ENCODE data around the gene OR56B1. TPM values are rescaled to one million over a fixed set of nuclear protein-coding genes. Genes with fewer than 3 reads are reported as not detected.

The OR56B1 gene
- total and polyA plus RNA-seq, 2 of the 13 experiments (the other 11 are each of a cell fraction or from before 2014, with no cell fraction given): not detected

- POLR2A ChIA-PET: no interaction called here
Measured at GRCh38 chr11:5767056-5767455, 30.8 kb downstream of the OR56B1 start.

DNA sequence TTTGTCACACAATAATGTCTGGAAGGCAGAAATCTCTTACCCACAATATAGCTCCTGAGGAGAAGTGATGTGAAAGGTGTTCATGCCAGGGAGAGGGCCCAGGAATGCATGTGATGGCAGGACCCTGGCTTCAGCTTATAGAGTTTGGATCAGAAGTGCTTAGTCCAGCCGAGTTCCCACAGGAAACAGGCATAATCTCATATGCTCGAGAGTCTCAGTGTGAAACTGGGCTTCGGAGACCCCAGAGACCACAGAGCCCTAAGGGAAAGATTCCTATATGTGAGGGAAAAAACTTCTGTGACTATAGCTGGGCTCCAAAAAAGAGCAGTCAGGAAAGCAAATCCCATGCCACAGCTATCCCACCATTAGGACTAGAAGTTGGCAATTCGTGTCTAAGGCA, 47.0 kb downstream of the OR56B1 start, which contains the start of gene OR52N5:
TSS of gene OR52N5 (minus strand) at position 101 of the 400 bp plus-strand sequence. CDS start 4,721 bp downstream, outside the sequence.
- H3K27ac ChIP-seq (ENCODE audit: extremely low read length, insufficient read depth, low read length): no peak within 1 kb of the TSS
- H2AFZ ChIP-seq (ENCODE audit: low read length): no peak within 1 kb of the TSS
- no peaks in the 10 kb centered on the region for H3K27me3 ChIP-seq (ENCODE audit: control insufficient read depth in 1 of 2, insufficient read depth in 2 of 2, low read length in 2 of 2)
- H3K36me3 ChIP-seq (replicated peaks in 1 of 2; ENCODE audit: control insufficient read depth in 1 of 2, insufficient read depth in 2 of 2, low read length in 2 of 2): no peaks in the 10 kb centered on the region
- WGBS (ENCODE audit: low lambda C conversion rate): 0% methylated on average over 4 of the region's 4 CpGs
- no peak for FAIRE-seq
- no peaks in the 10 kb centered on the region for H3K79me2 ChIP-seq (ENCODE audit: insufficient read depth, low read length)
- H3K4me3 ChIP-seq (replicated peaks in 1 of 3; ENCODE audit: insufficient read depth in 1 of 3, low read depth in 2 of 3, low read length in 3 of 3): no peak within 1 kb of the TSS
- no peaks in the 10 kb centered on the region for H4K20me1 ChIP-seq (ENCODE audit: insufficient read depth, low read length)
- no TSS peak for BruUV-seq (replicated peaks)
- no peaks in the 10 kb centered on the region for H3K4me1 ChIP-seq (ENCODE audit: insufficient read depth, low read length)
- DNase-seq (ENCODE audit: low spot score): no peak
- no peak for ATAC-seq
- H3K9me3 ChIP-seq (ENCODE audit: low read length): no peaks in the 10 kb centered on the region
- no peak within 1 kb of the TSS for H3K4me2 ChIP-seq (ENCODE audit: low read depth, low read length)
- H3K9ac ChIP-seq (ENCODE audit: insufficient read depth, low read depth, low read length): no peak within 1 kb of the TSS
- in situ Hi-C loops (cut with HindIII; ENCODE audit: extremely low pct_ligation_motif_present, low pct_unique_long_range_greater_than_20kb) (no loop called here), intact Hi-C loops (cut with micrococcal nuclease; ENCODE audit: unreplicated experiment) (no loop called here)
- ChIA-PET POLR2A (no interaction called here), CTCF (ENCODE audit: low intra/inter-chr PET ratio, low total read pairs) (no interaction called here)
- TF ChIP-seq ATF4 (CRISPR knock-in tag; IDR thresholded peaks at IDR 0.05) (no peak), AHR (CRISPR knock-in tag; IDR thresholded peaks at IDR 0.05) (no peak), ZBTB7B (CRISPR knock-in tag; IDR thresholded peaks at IDR 0.05) (no peak), ZNF781 (CRISPR knock-in tag; IDR thresholded peaks at IDR 0.05; ENCODE audit: borderline replicate concordance, not compliant biosample characterization) (no peak), NR2F1 (CRISPR knock-in tag; IDR thresholded peaks at IDR 0.05) (no peak), ZFY (CRISPR knock-in tag; IDR thresholded peaks at IDR 0.05) (no peak), HOXA3 (CRISPR knock-in tag; IDR thresholded peaks at IDR 0.05) (no peak), IRX3 (CRISPR knock-in tag; IDR thresholded peaks at IDR 0.05; ENCODE audit: borderline replicate concordance, low read depth) (no peak), ZNF138 (CRISPR knock-in tag; IDR thresholded peaks at IDR 0.05; ENCODE audit: low read depth) (no peak), XRCC5 (optimal IDR thresholded peaks at IDR 0.05; ENCODE audit: low read length) (no peak), ZNF335 (CRISPR knock-in tag; IDR thresholded peaks at IDR 0.05) (no peak), SCMH1 (CRISPR knock-in tag; IDR thresholded peaks at IDR 0.05; ENCODE audit: borderline replicate concordance) (no peak), ZNF556 (CRISPR knock-in tag; IDR thresholded peaks at IDR 0.05; ENCODE audit: borderline replicate concordance) (no peak), ZNF180 (CRISPR knock-in tag; IDR thresholded peaks at IDR 0.05; ENCODE audit: borderline replicate concordance, low read depth) (no peak), FLYWCH1 (CRISPR knock-in tag; IDR thresholded peaks at IDR 0.05) (no peak)

More at GRCh38 chr11:5767056-5767455, 30.8 kb downstream of the OR56B1 start:
- no TSS peak for BruUV-seq (replicated peaks)
- Histone ChIP-seq H3K9ac (ENCODE audit: insufficient read depth, low read depth, low read length) (no peak overlapping the region), H3K4me1 (ENCODE audit: insufficient read depth, low read length) (no peaks in the 10 kb centered on the region), H2AFZ (ENCODE audit: low read length) (no peak overlapping the region), H3K27me3 (ENCODE audit: control insufficient read depth in 1 of 2, insufficient read depth in 2 of 2, low read length in 2 of 2) (no peaks in the 10 kb centered on the region), H3K4me2 (ENCODE audit: low read depth, low read length) (no peak overlapping the region), H4K20me1 (ENCODE audit: insufficient read depth, low read length) (no peaks in the 10 kb centered on the region), H3K79me2 (ENCODE audit: insufficient read depth, low read length) (no peaks in the 10 kb centered on the region), H3K27ac (ENCODE audit: extremely low read length, insufficient read depth, low read length) (no peak overlapping the region), H3K9me3 (ENCODE audit: low read length) (no peaks in the 10 kb centered on the region), H3K4me3 (replicated peaks in 1 of 3; ENCODE audit: insufficient read depth in 1 of 3, low read depth in 2 of 3, low read length in 3 of 3) (no peak overlapping the region), H3K36me3 (replicated peaks in 1 of 2; ENCODE audit: control insufficient read depth in 1 of 2, insufficient read depth in 2 of 2, low read length in 2 of 2) (no peaks in the 10 kb centered on the region)
- TF ChIP-seq GFI1 (CRISPR knock-in tag; IDR thresholded peaks at IDR 0.05; ENCODE audit: borderline replicate concordance): no peak
- TF ChIP-seq GTF2F1 (IDR thresholded peaks at IDR 0.05; ENCODE audit: low read length): no peak
- TF ChIP-seq CEBPB (IDR thresholded peaks at IDR 0.05; ENCODE audit: borderline replicate concordance, low read depth, low read length): 0 out of 2 replicates have a peak, but pooled peaks have one; percentile 2
- TF ChIP-seq, protein P1, sequence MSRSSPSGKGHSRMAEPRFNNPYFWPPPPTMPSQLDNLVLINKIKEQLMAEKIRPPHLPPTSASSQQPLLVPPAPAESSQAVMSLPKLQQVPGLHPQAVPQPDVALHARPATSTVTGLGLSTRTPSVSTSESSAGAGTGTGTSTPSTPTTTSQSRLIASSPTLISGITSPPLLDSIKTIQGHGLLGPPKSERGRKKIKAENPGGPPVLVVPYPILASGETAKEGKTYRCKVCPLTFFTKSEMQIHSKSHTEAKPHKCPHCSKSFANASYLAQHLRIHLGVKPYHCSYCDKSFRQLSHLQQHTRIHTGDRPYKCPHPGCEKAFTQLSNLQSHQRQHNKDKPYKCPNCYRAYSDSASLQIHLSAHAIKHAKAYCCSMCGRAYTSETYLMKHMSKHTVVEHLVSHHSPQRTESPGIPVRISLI (CRISPR knock-in tag; IDR thresholded peaks at IDR 0.05; ENCODE audit: borderline replicate concordance): no peak
- TF ChIP-seq CC2D1A (CRISPR knock-in tag; IDR thresholded peaks at IDR 0.05): no peak
- TF ChIP-seq MIER2 (CRISPR knock-in tag; IDR thresholded peaks at IDR 0.05): no peak
- no peak for TF ChIP-seq IKZF4 (CRISPR knock-in tag; IDR thresholded peaks at IDR 0.05; ENCODE audit: borderline replicate concordance, low read depth, not compliant biosample characterization)
- no peak for TF ChIP-seq ZNF616 (CRISPR knock-in tag; IDR thresholded peaks at IDR 0.05; ENCODE audit: low read depth)
- intact Hi-C loops (cut with micrococcal nuclease; ENCODE audit: unreplicated experiment) (no loop called here), in situ Hi-C loops (cut with HindIII; ENCODE audit: extremely low pct_ligation_motif_present, low pct_unique_long_range_greater_than_20kb) (no loop called here)
- FAIRE-seq: no peak
- no peak for DNase-seq (ENCODE audit: low spot score)
- 0% methylated on average over 1 of the region's 1 CpG for WGBS (ENCODE audit: low lambda C conversion rate)
- CTCF ChIA-PET (ENCODE audit: low intra/inter-chr PET ratio, low total read pairs): no interaction called here
- no peak for ATAC-seq

Data from HepG2 (cell line).